HepG2 (cell line): Measurements from ENCODE around the gene IFITM10. TPM values are rescaled to one million over a fixed set of nuclear protein-coding genes. Genes with fewer than 3 reads are reported as not detected.

ENCODE experiments used
- ARID2 ChIP-seq: sonication (generic); formaldehyde crosslinking; IDR thresholded peaks from 2 replicates; pipeline ENCODE4 v1.8.1; 2022; ENCODE audit warnings: mild to moderate bottlenecking, missing genetic modification reagents, borderline replicate concordance
- ARNT2 ChIP-seq: sonication (generic); formaldehyde crosslinking; IDR thresholded peaks from 2 replicates; pipeline ENCODE4 v1.8.0; 2022; ENCODE audit warnings: mild to moderate bottlenecking, low read depth, missing genetic modification reagents, moderate library complexity
- BCL6 ChIP-seq: IDR thresholded peaks from 2 replicates; pipeline ENCODE4 v1.6.1; 2016; ENCODE audit warnings: missing genetic modification reagents, missing compliant biosample characterization
- CHD4 ChIP-seq: fragments of 200-600 bp; sonication (generic); IDR thresholded peaks from 2 replicates; pipeline ENCODE4 v1.7.0; 2017; ENCODE audit warnings: mild to moderate bottlenecking, low read length, borderline replicate concordance
- HIC2 ChIP-seq: sonication (generic); formaldehyde crosslinking; IDR thresholded peaks from 2 replicates; pipeline ENCODE4 v1.9.0; 2022; ENCODE audit warnings: low read depth, missing genetic modification reagents
- KLF9 ChIP-seq: IDR thresholded peaks from 2 replicates; pipeline ENCODE4 v1.6.1; 2016; ENCODE audit warnings: low read depth
- LRRFIP1 ChIP-seq: sonication (generic); formaldehyde crosslinking; conservative IDR thresholded peaks from 2 replicates; pipeline ENCODE4 v1.4.0; 2020; ENCODE audit warnings: missing genetic modification reagents
- NFE2L2 ChIP-seq: fragments of 150-350 bp; IDR thresholded peaks from 2 replicates; pipeline ENCODE4 v1.6.1; 2014; ENCODE audit warnings: low read length
- PAWR ChIP-seq: sonication (generic); formaldehyde crosslinking; IDR thresholded peaks from 2 replicates; pipeline ENCODE4 v1.4.0; 2020; ENCODE audit warnings: missing genetic modification reagents, mild to moderate bottlenecking, borderline replicate concordance
- RBM39 ChIP-seq: fragments of 200-400 bp; formaldehyde crosslinking; IDR thresholded peaks from one replicate; pipeline ENCODE4 v1.6.1; 2018; ENCODE audit warnings: antibody characterized with exemption, mild to moderate bottlenecking, low read depth, low read length; ENCODE audit not compliant: poor library complexity, severe bottlenecking
- REPIN1 ChIP-seq: sonication (generic); formaldehyde crosslinking; IDR thresholded peaks from 2 replicates; pipeline ENCODE4 v1.8.0; 2022; ENCODE audit warnings: missing genetic modification reagents, low read depth, mild to moderate bottlenecking, borderline replicate concordance
- SAP130 ChIP-seq: IDR thresholded peaks from 2 replicates; pipeline ENCODE4 v1.6.1; 2016; ENCODE audit warnings: low read depth
- SRSF1 ChIP-seq: fragments of 200-400 bp; formaldehyde crosslinking; optimal IDR thresholded peaks from 2 replicates; pipeline ENCODE3; 2017; ENCODE audit warnings: mild to moderate bottlenecking, low read depth, low read length, moderate library complexity
- YEATS4 ChIP-seq: sonication (generic); formaldehyde crosslinking; IDR thresholded peaks from 2 replicates; pipeline ENCODE4 v1.4.0; 2020; ENCODE audit warnings: missing genetic modification reagents, borderline replicate concordance
- ZFP36 ChIP-seq: fragments of 150-350 bp; IDR thresholded peaks from 2 replicates; pipeline ENCODE4 v1.6.1; 2018; ENCODE audit warnings: borderline replicate concordance, low read length, low read depth; ENCODE audit not compliant: partially characterized antibody
- ZKSCAN8 ChIP-seq: IDR thresholded peaks from 2 replicates; pipeline ENCODE4 v1.6.1; 2016; ENCODE audit warnings: borderline replicate concordance, missing genetic modification reagents, missing compliant biosample characterization
- ZNF160 ChIP-seq: sonication (generic); formaldehyde crosslinking; IDR thresholded peaks from 2 replicates; pipeline ENCODE4 v1.8.0; 2022; ENCODE audit warnings: mild to moderate bottlenecking, inconsistent platforms, missing genetic modification reagents
- ZNF317 ChIP-seq: sonication (generic); formaldehyde crosslinking; IDR thresholded peaks from 2 replicates; pipeline ENCODE4 v1.5.0; 2020; ENCODE audit warnings: mild to moderate bottlenecking, missing genetic modification reagents
- ZNF512B ChIP-seq: sonication (generic); formaldehyde crosslinking; IDR thresholded peaks from 2 replicates; pipeline ENCODE4 v1.5.1; 2020; ENCODE audit warnings: missing genetic modification reagents, mild to moderate bottlenecking, borderline replicate concordance
- ZNF567 ChIP-seq: sonication (generic); formaldehyde crosslinking; IDR thresholded peaks from 2 replicates; pipeline ENCODE4 v1.8.1; 2023; ENCODE audit warnings: mild to moderate bottlenecking, missing genetic modification reagents, borderline replicate concordance
- ZNF740 ChIP-seq: sonication (generic); formaldehyde crosslinking; IDR thresholded peaks from 2 replicates; pipeline ENCODE4 v1.4.0; 2020; ENCODE audit warnings: missing genetic modification reagents
- polyA plus RNA-seq, 8 experiments: library from polyadenylated mRNA; depleted of rRNA in 3 of 8; stranded (reverse) in 7 of 8; unstranded in 1 of 8; fragments of >200 nt; fragmentation: Illumina TruSeq in 4 of 8; extraction: Trizol in 4 of 8; gene quantifications; 2 replicates each; pipeline versions ENCODE4 v1.2.1 to v1.2.3, GENCODE V29; 2011 to 2016; ENCODE audit warnings: low read depth in 4 of 8, missing spikeins in 1 of 8, mixed read lengths in 1 of 8; ENCODE audit not compliant: insufficient read depth in 1 of 8
- total RNA-seq, 5 experiments: library from RNA; depleted of rRNA; stranded (reverse); fragments of >200 nt; fragmentation: Illumina TruSeq; extraction: Trizol; gene quantifications; 2 replicates each; pipeline ENCODE4 v1.2.3, GENCODE V29; 2016; ENCODE audit warnings: low read depth in 1 of 5

IFITM10 gene
- total and polyA plus RNA-seq, 2 of the 13 experiments (the other 11 are each of a cell fraction or from before 2014, with no cell fraction given) = 0.09 to 0.13 TPM

- TF ChIP-seq ZNF512B = no peak; the same call in 1 of the 2 replicates
- TF ChIP-seq PAWR = 0 out of 2 replicates have a peak, but pooled peaks have one; percentile 29
- TF ChIP-seq ZNF160 (CRISPR knock-in tag) = no peak
- TF ChIP-seq NFE2L2 = no peak
- peak; percentile 85; the same call in 1 of the 2 replicates for TF ChIP-seq CHD4
- peak; percentile 78; the same call in 1 of the 2 replicates for TF ChIP-seq YEATS4
- TF ChIP-seq RBM39 = peak; percentile 27
- TF ChIP-seq SRSF1 = peak; percentile 8
- no peak for TF ChIP-seq ZFP36
- no peak for TF ChIP-seq KLF9 (CRISPR knock-in tag)
- TF ChIP-seq ZNF317 (CRISPR knock-in tag) = peak; percentile 72; the same call in 1 of the 2 replicates
- peak; percentile 100 for TF ChIP-seq ZKSCAN8
- peak; percentile 36; the same call in 1 of the 2 replicates for TF ChIP-seq ARID2 (CRISPR knock-in tag)
- peak; percentile 78; the same call in 1 of the 2 replicates for TF ChIP-seq REPIN1 (CRISPR knock-in tag)
- peak; percentile 89 for TF ChIP-seq ARNT2 (CRISPR knock-in tag)
- no peak for TF ChIP-seq ZNF567 (CRISPR knock-in tag)
- 0 out of 2 replicates have a peak, but pooled peaks have one; percentile 42 for TF ChIP-seq ZNF740
- peak; percentile 69 for TF ChIP-seq SAP130 (CRISPR knock-in tag)
- peak; percentile 88 for TF ChIP-seq HIC2
- peak; percentile 87 for TF ChIP-seq BCL6 (CRISPR knock-in tag)
- no peak for TF ChIP-seq LRRFIP1 (CRISPR knock-in tag)
These were observed 59.1 kb downstream of the IFITM10 start (continued) for GRCh38 chr11:1691026-1691877.
